Measurements from ENCODE around the gene ALMS1. TPM values are rescaled to one million over a fixed set of nuclear protein-coding genes. Genes with fewer than 3 reads are reported as not detected.

The ALMS1 gene
- total and polyA plus RNA-seq, 2 of the 4 experiments (the other 2 are of a cell fraction): 20.8 to 52.8 TPM

DNA sequence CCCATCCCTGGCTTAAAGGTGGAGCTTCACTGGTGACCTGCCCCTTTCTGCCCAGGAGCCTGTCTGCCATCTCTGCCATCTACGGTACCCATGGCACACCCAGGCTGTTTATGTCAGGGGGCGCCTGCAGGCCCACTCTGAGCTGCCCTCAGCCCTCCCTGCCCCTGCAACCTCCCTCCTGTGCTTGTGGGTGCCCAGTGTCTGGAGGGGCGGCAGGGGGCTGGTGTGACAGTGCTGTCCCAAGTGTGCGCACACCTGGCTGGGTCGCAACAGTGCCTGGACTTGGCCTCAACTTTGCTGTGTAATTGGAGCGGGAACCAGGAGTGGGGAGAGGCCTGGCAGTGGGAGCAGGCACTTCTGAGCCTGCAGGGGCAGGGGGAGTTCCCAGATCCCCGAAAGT lies 102.4 kb downstream of the ALMS1 start:
- Histone ChIP-seq H3K56ac (ENCODE audit: extremely low read depth, insufficient read depth, low read length) (no peak overlapping the region), H2BK120ac (ENCODE audit: low read depth, low read length) (no peak overlapping the region), H3K4me1 (ENCODE audit: control insufficient read depth, insufficient read depth, low read length) (no peaks in the 10 kb centered on the region), H2AK5ac (ENCODE audit: low read depth, low read length) (no peak overlapping the region), H3K18ac (ENCODE audit: low read depth, low read length) (no peak overlapping the region), H2BK20ac (ENCODE audit: low read depth, low read length) (no peak overlapping the region), H3K27me3 (ENCODE audit: control insufficient read depth, insufficient read depth, low read length) (no peaks in the 10 kb centered on the region), H3K9me1 (ENCODE audit: insufficient read depth, low read length) (no peaks in the 10 kb centered on the region), H2AFZ (replicated peaks; ENCODE audit: low read length, poor library complexity) (no peak overlapping the region), H3K4ac (ENCODE audit: low read depth, low read length) (no peak overlapping the region), H3K36me3 (ENCODE audit: control insufficient read depth, insufficient read depth, low read length) (peaks cover 7% of the 10 kb centered on the region), H4K8ac (ENCODE audit: low read depth in 2 of 2, low read length in 2 of 2) (no peak overlapping the region), H3K14ac (replicated peaks; ENCODE audit: low read depth, low read length) (no peak overlapping the region), H3K9me3 (ENCODE audit: control insufficient read depth, insufficient read depth, low read length) (no peaks in the 10 kb centered on the region), H3K79me1 (ENCODE audit: low read depth in 1 of 2, low read length in 2 of 2) (no peaks in the 10 kb centered on the region), H3K9ac (ENCODE audit: low read depth, low read length) (no peak overlapping the region), H2BK5ac (ENCODE audit: low read depth, low read length, poor library complexity, severe bottlenecking) (no peak overlapping the region), H2BK15ac (ENCODE audit: low read depth, low read length) (no peak overlapping the region), H3K27ac (ENCODE audit: insufficient read depth, low read length) (no peak overlapping the region), H4K91ac (ENCODE audit: insufficient read depth, low read depth, low read length) (no peak overlapping the region), H3K23ac (ENCODE audit: low read depth, low read length) (no peak overlapping the region), H4K20me1 (ENCODE audit: insufficient read depth, low read length) (no peaks in the 10 kb centered on the region), H2AK9ac (replicated peaks; ENCODE audit: low read depth, low read length, poor library complexity) (no peak overlapping the region), H3K4me2 (ENCODE audit: low read depth, low read length) (no peak overlapping the region), H3K4me3 (ENCODE audit: insufficient read depth, low read depth, low read length) (no peak overlapping the region), H4K5ac (ENCODE audit: low read depth, low read length) (no peak overlapping the region)
- ATAC-seq (ENCODE audit: low read depth) (no peak), DNase-seq (no peak)
- no peak for TF ChIP-seq MAFK (IDR thresholded peaks at IDR 0.05; ENCODE audit: low read depth, low read length)
- no peak for TF ChIP-seq CHD1 (IDR thresholded peaks at IDR 0.05; ENCODE audit: low read depth, low read length)
- no peak for TF ChIP-seq NFE2L2 (IDR thresholded peaks at IDR 0.05; ENCODE audit: low read depth, low read length)
- no peak for TF ChIP-seq MXI1 (IDR thresholded peaks at IDR 0.05; ENCODE audit: borderline replicate concordance, low read depth, low read length)
- TF ChIP-seq, protein P1, sequence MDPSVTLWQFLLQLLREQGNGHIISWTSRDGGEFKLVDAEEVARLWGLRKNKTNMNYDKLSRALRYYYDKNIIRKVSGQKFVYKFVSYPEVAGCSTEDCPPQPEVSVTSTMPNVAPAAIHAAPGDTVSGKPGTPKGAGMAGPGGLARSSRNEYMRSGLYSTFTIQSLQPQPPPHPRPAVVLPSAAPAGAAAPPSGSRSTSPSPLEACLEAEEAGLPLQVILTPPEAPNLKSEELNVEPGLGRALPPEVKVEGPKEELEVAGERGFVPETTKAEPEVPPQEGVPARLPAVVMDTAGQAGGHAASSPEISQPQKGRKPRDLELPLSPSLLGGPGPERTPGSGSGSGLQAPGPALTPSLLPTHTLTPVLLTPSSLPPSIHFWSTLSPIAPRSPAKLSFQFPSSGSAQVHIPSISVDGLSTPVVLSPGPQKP (IDR thresholded peaks at IDR 0.05; ENCODE audit: borderline replicate concordance, low read depth, low read length): no peak
- TF ChIP-seq RFX5 (IDR thresholded peaks at IDR 0.05; ENCODE audit: low read depth, low read length): no peak
- no peak for TF ChIP-seq RCOR1 (IDR thresholded peaks at IDR 0.05; ENCODE audit: insufficient replicate concordance, low read length)
- TF ChIP-seq POLR2A (IDR thresholded peaks at IDR 0.05; ENCODE audit: low read depth, low read length): no peak
- no peak for TF ChIP-seq RAD21 (IDR thresholded peaks at IDR 0.05; ENCODE audit: low read length)
- no peak for TF ChIP-seq MAZ (IDR thresholded peaks at IDR 0.05; ENCODE audit: borderline replicate concordance, low read depth, low read length)
- no peak for TF ChIP-seq SMC3 (IDR thresholded peaks at IDR 0.05; ENCODE audit: low read depth, low read length)
- no peak for TF ChIP-seq USF2 (IDR thresholded peaks at IDR 0.05; ENCODE audit: low read depth, low read length)
- intact Hi-C loops (cut with micrococcal nuclease): no loop called here
- in situ Hi-C loops (cut with MboI; ENCODE audit: low sequenced_read_pairs): no loop called here
- dilution Hi-C loops (cut with HindIII; ENCODE audit: low sequenced_read_pairs, unreplicated experiment): no loop called here
- WGBS, 2 experiments (ENCODE audit: extremely low coverage in 2 of 2, insufficient read length in 1 of 2): 98% methylated on average over 4 of the region's 7 CpGs; no CpG with 5 or more reads in 1 of the 2 experiments
- POLR2A ChIA-PET (ENCODE audit: unreplicated experiment): no interaction called here
- CTCF ChIA-PET: no interaction called here
- no TSS peak for BruUV-seq (replicated peaks)

Measured in IMR-90 (cell line).